ENCODE measurements around the gene ATOH1.

DNA sequence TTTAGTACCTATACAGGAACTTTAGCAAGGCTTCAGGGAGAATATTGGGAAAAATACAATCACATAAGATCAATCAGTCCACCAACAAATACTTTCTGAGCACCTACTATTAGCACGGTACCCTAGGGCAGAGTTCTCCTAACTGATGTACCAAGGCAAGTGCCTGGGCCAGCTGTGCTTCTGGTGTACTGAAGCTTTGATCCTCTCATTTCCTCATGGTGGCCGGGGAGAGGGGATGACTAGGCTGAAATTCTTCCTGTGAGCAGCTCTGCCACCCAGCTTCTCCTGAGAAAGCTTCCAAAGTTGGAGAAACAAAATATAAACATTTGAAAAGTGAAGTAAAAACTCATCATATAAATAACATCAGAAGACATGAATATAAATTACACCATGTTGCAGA lies 49.3 kb upstream of the ATOH1 start:
- TF ChIP-seq CTCF (IDR thresholded peaks at IDR 0.05) (no peak), POLR2A (IDR thresholded peaks at IDR 0.05) (no peak), POLR2AphosphoS5 (IDR thresholded peaks at IDR 0.05) (no peak), EP300 (IDR thresholded peaks at IDR 0.05) (no peak)
